K562 (cell line): ENCODE measurements around the gene GGT5. TPM values are rescaled to one million over a fixed set of nuclear protein-coding genes. Genes with fewer than 3 reads are reported as not detected.

Experiments
- ATAC-seq: fragments of 200-7000 bp; cut with Tn5 transposase; 3 replicates; pipeline ENCODE4 v1.9.1; 2020; ENCODE audit warnings: moderate library complexity
- BruUV-seq: library from RNA; stranded (reverse); fragments of 400-500 nt; replicated peaks from 2 replicates; lab custom pipeline; 2021; lab: Mats Ljungman, UMichigan
- CTCF ChIA-PET: fragments of 300-600 bp; formaldehyde crosslinking; extraction: SDS; loops from one replicate; lab custom pipeline; 2021; ENCODE audit warnings: low intra/inter-chr PET ratio; lab: Yijun Ruan, JAX
- POLR2A ChIA-PET: fragments of 300-600, 350-650 bp; sonication (Branson Sonifier 250); formaldehyde crosslinking; extraction: SDS; loops from one replicate; lab custom pipeline; 2021; ENCODE audit warnings: antibody characterized with exemption, inconsistent platforms; lab: Yijun Ruan, JAX
- DNase-seq, 4 experiments: peaks; one replicate each; pipeline versions ENCODE4 v3.0.0 to v3.0.0-alpha.2; 2011 to 2018; ENCODE audit warnings: low spot score in 3 of 4, mixed read lengths in 3 of 4; ENCODE audit errors: extremely low read depth in 1 of 4
- FAIRE-seq: peaks from 2 replicates; lab custom pipeline; 2011; peaks lifted over from hg19 to GRCh38; lab: Jason Lieb, UNC
- H2AFZ ChIP-seq: 2 replicates; pipeline ENCODE4 v1.6.0; 2011; ENCODE audit warnings: low read depth, low read length, control low read depth, inconsistent platforms
- H3K27ac ChIP-seq: fragments of 200-600 bp; 3 replicates; pipeline ENCODE4 v1.8.0; 2011; ENCODE audit warnings: low read depth, mild to moderate bottlenecking, control low read depth, inconsistent platforms, low read length, moderate library complexity, mixed read lengths; ENCODE audit errors: extremely low read depth
- H3K27me3 ChIP-seq, 2 experiments: fragments of 300-600 bp in 1 of 2; 2 replicates in 1 of 2; 3 replicates in 1 of 2; pipeline versions ENCODE4 v1.6.0 to v1.8.0; 2011; ENCODE audit warnings: inconsistent platforms in 2 of 2, low read length in 2 of 2, mild to moderate bottlenecking in 1 of 2, mixed read lengths in 1 of 2, moderate library complexity in 1 of 2; ENCODE audit not compliant: control insufficient read depth in 2 of 2, insufficient read depth in 2 of 2
- H3K36me3 ChIP-seq: fragments of 300-600 bp; 3 replicates; pipeline ENCODE4 v1.8.0; 2011; ENCODE audit warnings: mild to moderate bottlenecking, low read length, inconsistent platforms; ENCODE audit not compliant: control insufficient read depth, insufficient read depth
- H3K4me1 ChIP-seq, 2 experiments: fragments of 200-600 bp in 1 of 2; replicated peaks in 1 of 2; 2 replicates in 1 of 2; 3 replicates in 1 of 2; pipeline versions ENCODE4 v1.5.1 to v1.8.0; 2011; ENCODE audit warnings: inconsistent platforms in 2 of 2, low read length in 2 of 2, mild to moderate bottlenecking in 1 of 2, mixed read lengths in 1 of 2, moderate library complexity in 1 of 2; ENCODE audit not compliant: control insufficient read depth in 2 of 2, insufficient read depth in 2 of 2
- H3K4me2 ChIP-seq: 2 replicates; pipeline ENCODE4 v1.6.1; 2011; ENCODE audit warnings: low read length, control low read depth, inconsistent platforms, mixed read lengths; ENCODE audit not compliant: insufficient read depth
- H3K4me3 ChIP-seq: fragments of 200-600 bp; sonication (generic), shearing (Covaris generic); 2 replicates; pipeline ENCODE4 v1.5.1; 2016; ENCODE audit warnings: control low read depth, inconsistent platforms
- H3K79me2 ChIP-seq: fragments of 200-600 bp; 3 replicates; pipeline ENCODE4 v1.8.0; 2011; ENCODE audit warnings: low read length, inconsistent platforms; ENCODE audit not compliant: control insufficient read depth, insufficient read depth
- H3K9ac ChIP-seq, 2 experiments: 2 replicates each; pipeline versions ENCODE4 v1.6.0 to v1.6.1; 2011; ENCODE audit warnings: low read depth in 2 of 2, low read length in 2 of 2, control low read depth in 1 of 2, inconsistent platforms in 1 of 2, mild to moderate bottlenecking in 1 of 2, mixed read lengths in 1 of 2; ENCODE audit not compliant: insufficient read depth in 1 of 2
- H3K9me1 ChIP-seq: one replicate; pipeline ENCODE4 v1.6.0; 2011; ENCODE audit warnings: inconsistent platforms, mild to moderate bottlenecking, low read length, moderate library complexity; ENCODE audit not compliant: control insufficient read depth, insufficient read depth
- H3K9me3 ChIP-seq: replicated peaks from 2 replicates; pipeline ENCODE4 v1.5.1; 2011; ENCODE audit warnings: low read depth, low read length, inconsistent platforms; ENCODE audit not compliant: control insufficient read depth, insufficient read depth
- H4K20me1 ChIP-seq: replicated peaks from 2 replicates; pipeline ENCODE4 v1.6.1; 2011; ENCODE audit warnings: low read length, inconsistent platforms, mixed read lengths; ENCODE audit not compliant: control insufficient read depth, insufficient read depth
- ARID1B ChIP-seq: fragments of 450-650 bp; IDR thresholded peaks from 2 replicates; pipeline ENCODE4 v1.6.1; 2016; ENCODE audit warnings: antibody characterized with exemption, mild to moderate bottlenecking, inconsistent platforms
- C11orf30 ChIP-seq: fragments of 450-650 bp; IDR thresholded peaks from 2 replicates; pipeline ENCODE4 v1.6.1; 2016; ENCODE audit warnings: low read depth, mild to moderate bottlenecking
- CTBP1 ChIP-seq: fragments of 450-650 bp; IDR thresholded peaks from 2 replicates; pipeline ENCODE4 v1.6.1; 2016; ENCODE audit warnings: borderline replicate concordance
- DPF2 ChIP-seq: fragments of 450-650 bp; IDR thresholded peaks from 2 replicates; pipeline ENCODE4 v1.6.1; 2016
- ESRRA ChIP-seq: fragments of 450-650 bp; IDR thresholded peaks from 2 replicates; pipeline ENCODE4 v1.6.1; 2014; ENCODE audit warnings: low read depth, mild to moderate bottlenecking, moderate library complexity, borderline replicate concordance
- ESRRB ChIP-seq: fragments of 250-450 bp; sonication (Bioruptor Pico); IDR thresholded peaks from 2 replicates; pipeline ENCODE4 v1.5.0; 2020; ENCODE audit warnings: mild to moderate bottlenecking, moderate library complexity, borderline replicate concordance
- HDAC1 ChIP-seq, 2 experiments: fragments of 450-650 bp; IDR thresholded peaks; 2 replicates each; pipeline ENCODE4 v1.6.1; 2016 to 2017; ENCODE audit warnings: inconsistent platforms in 1 of 2, mild to moderate bottlenecking in 1 of 2, moderate library complexity in 1 of 2
- HDAC2 ChIP-seq: fragments of 450-650 bp; IDR thresholded peaks from 2 replicates; pipeline ENCODE4 v1.6.1; 2016; ENCODE audit warnings: mild to moderate bottlenecking
- KLF13 ChIP-seq: fragments of 450-650 bp; IDR thresholded peaks from 2 replicates; pipeline ENCODE4 v1.6.1; 2016; ENCODE audit warnings: missing genetic modification characterization, low read depth, mild to moderate bottlenecking, missing compliant biosample characterization, moderate library complexity, borderline replicate concordance
- MAFG ChIP-seq: fragments of 450-650 bp; conservative IDR thresholded peaks from 2 replicates; pipeline ENCODE4 v1.6.1; 2016; ENCODE audit warnings: missing genetic modification characterization, missing compliant biosample characterization
- NFE2 ChIP-seq: IDR thresholded peaks from 2 replicates; pipeline ENCODE4 v1.6.1; 2014; ENCODE audit warnings: antibody characterized with exemption, low read depth
- NFYB ChIP-seq: IDR thresholded peaks from 2 replicates; pipeline ENCODE4 v1.6.1; 2011; ENCODE audit warnings: mild to moderate bottlenecking, moderate library complexity; ENCODE audit not compliant: insufficient read length; ENCODE audit errors: extremely low read depth
- NR1H2 ChIP-seq: sonication (generic); formaldehyde crosslinking; IDR thresholded peaks from 2 replicates; pipeline ENCODE4 v1.4.0; 2020; ENCODE audit warnings: mild to moderate bottlenecking, missing genetic modification reagents
- RCOR1 ChIP-seq, 2 experiments: IDR thresholded peaks; 2 replicates each; pipeline ENCODE4 v1.6.1; 2012; ENCODE audit warnings: low read depth in 2 of 2, low read length in 2 of 2, borderline replicate concordance in 1 of 2, improper control_type of control experiment in 1 of 2
- SMARCA5 ChIP-seq: fragments of 450-650 bp; IDR thresholded peaks from 2 replicates; pipeline ENCODE4 v1.6.1; 2016
- SMARCE1 ChIP-seq: fragments of 450-650 bp; IDR thresholded peaks from 2 replicates; pipeline ENCODE4 v1.7.1; 2016; ENCODE audit warnings: mild to moderate bottlenecking
- ZNF316 ChIP-seq: fragments of 450-650 bp; IDR thresholded peaks from 2 replicates; pipeline ENCODE4 v1.6.1; 2016
- WGBS: fragments of 100-300 bp; shearing (Covaris generic); methylation state at CpG from one replicate; pipeline ENCODE4 v1.1.6; 2016; ENCODE audit warnings: low coverage, mixed read lengths; ENCODE audit not compliant: insufficient coverage; ENCODE audit errors: missing lambda C conversion rate; 5-methylcytosine and 5-hydroxymethylcytosine counted together
- in situ Hi-C: fragments of 300-500 bp; cut with MboI; formaldehyde crosslinking; loops from 4 replicates; pipeline ENCODE4 v1.15.0; 2018; ENCODE audit warnings: inconsistent platforms, mixed read lengths
- intact Hi-C: fragments of 100-400 bp; cut with micrococcal nuclease; formaldehyde crosslinking; loops from 2 replicates; pipeline ENCODE4 v1.14.2; 2022
- polyA plus RNA-seq, 8 experiments: library from polyadenylated mRNA; depleted of rRNA in 4 of 8; stranded (reverse) in 5 of 8; unstranded in 3 of 8; fragments of >200 nt; fragmentation: Nextera tagmentation in 2 of 8; fragmentation: Illumina TruSeq in 1 of 8; extraction: Ambion mirVana in 2 of 8; extraction: Trizol in 1 of 8; gene quantifications; 2 replicates each; pipeline versions ENCODE4 v1.2.1 to v1.2.3, GENCODE V29; 2011 to 2014; ENCODE audit warnings: inconsistent platforms in 1 of 8, missing spikeins in 1 of 8
- total RNA-seq, 7 experiments: library from RNA; depleted of rRNA in 6 of 7; stranded (reverse); fragments of >200 nt in 6 of 7; fragmentation: Illumina TruSeq in 2 of 7; extraction: Trizol in 2 of 7; gene quantifications; 2 replicates each; pipeline versions ENCODE4 v1.2.1 to v1.2.3, GENCODE V29; 2011 to 2021; ENCODE audit warnings: low replicate concordance in 1 of 7

GGT5 gene
- total and polyA plus RNA-seq, 9 of the 15 experiments (the other 6 are each of a cell fraction or from before 2014, with no cell fraction given): 0.07 to 0.69 (median 0.18) TPM; not detected in 4

- 15% methylated on average over 3 of the region's 4 CpGs for WGBS
- in situ Hi-C loops (loop anchor here (5.0 to 10.0 kb wide), 2 partner anchors 383 to 945 kb away; no protein-coding TSS in a partner anchor), intact Hi-C loops (no loop called here)
- DNase-seq: peak; percentile 34 to 58 (median 46)
- Histone ChIP-seq H3K9ac (peak overlapping the region in 1 of 2 experiments; percentile 8; a peak in 1 of 4 replicates), H3K36me3 (no peaks in the 10 kb centered on the region), H4K20me1 (no peaks in the 10 kb centered on the region), H3K4me2 (peak overlapping the region; percentile 61), H3K27me3 (no peaks in the 10 kb centered on the region), H3K9me1 (no peaks in the 10 kb centered on the region), H3K4me1 (peaks cover 0 to 23% of the 10 kb centered on the region in 2 experiments; a peak in 3 of 5 replicates)
- CTCF ChIA-PET: no interaction called here
- POLR2A ChIA-PET: no interaction called here
- TF ChIP-seq C11orf30 (peak; percentile 66), KLF13 (tag) (no peak), NFE2 (peak; percentile 70), ZNF316 (peak; percentile 76), ARID1B (0 out of 2 replicates have a peak, but pooled peaks have one; percentile 13), RCOR1 (IDR thresholded peaks at IDR 0.05; ENCODE audit: borderline replicate concordance in 1 of 2, low read depth in 2 of 2, low read length in 2 of 2) (peak in 1 of 2 experiments; percentile 69; a peak in 1 of 4 replicates), NR1H2 (no peak), CTBP1 (peak; percentile 76; the same call in 1 of the 2 replicates), DPF2 (peak; percentile 61), ESRRA (0 out of 2 replicates have a peak, but pooled peaks have one; percentile 47), SMARCA5 (no peak), NFYB (peak; percentile 9), SMARCE1 (0 out of 2 replicates have a peak, but pooled peaks have one; percentile 25), ESRRB (CRISPR knock-in tag) (no peak), HDAC1 (IDR thresholded peaks at IDR 0.05) (peak in 1 of 2 experiments; percentile 42; a peak in 1 of 4 replicates), HDAC2 (0 out of 2 replicates have a peak, but pooled peaks have one; percentile 50), MAFG (peak; percentile 67)
- TF ChIP-seq, all 486 proteins: peak for 13
- Histone ChIP-seq H3K4me3 (no peak overlapping the region), H2AFZ (no peak overlapping the region), H3K9me3 (no peaks in the 10 kb centered on the region), H3K79me2 (peaks cover 52% of the 10 kb centered on the region), H3K27ac (peak overlapping the region; percentile 52; the same call in 2 of the 3 replicates)
- ATAC-seq (peak; percentile 85), FAIRE-seq (no peak)
- no TSS peak for BruUV-seq
Observed at GRCh38 chr22:24289741-24290163, 44.9 kb upstream of the GGT5 start.
